Measurements from ENCODE around the gene RECQL.

Gene RECQL

GRCh38 chr12:21502872-21503271, 1.4 kb upstream of the RECQL start:
- peak overlapping the region; percentile 88 for H3K4me3 ChIP-seq (ENCODE audit: low read depth, low read length, poor library complexity, severe bottlenecking)
- TF ChIP-seq EZH2 (IDR thresholded peaks at IDR 0.05; ENCODE audit: borderline replicate concordance, low read length) (no peak), CTCF (IDR thresholded peaks at IDR 0.05; ENCODE audit: low read length) (no peak)
- H4K20me1 ChIP-seq (ENCODE audit: insufficient read depth, low read length), result no peaks in the 10 kb centered on the region
- peaks cover 32% of the 10 kb centered on the region for H3K4me1 ChIP-seq (ENCODE audit: insufficient read depth, low read length, severe bottlenecking)
- H3K4me2 ChIP-seq (ENCODE audit: low read length), result peak overlapping the region; percentile 75
- H3K9me2 ChIP-seq (ENCODE audit: low read depth, low read length), result no peaks in the 10 kb centered on the region
- no peak overlapping the region for H2AFZ ChIP-seq (ENCODE audit: low read length)
- no peaks in the 10 kb centered on the region for H3F3A ChIP-seq (ENCODE audit: insufficient read depth, low read length)
- H3K79me2 ChIP-seq (ENCODE audit: insufficient read depth, low read length), result peaks cover 55% of the 10 kb centered on the region
- peaks cover 14% of the 10 kb centered on the region for H3K36me3 ChIP-seq (ENCODE audit: insufficient read depth, low read length)
- H3K9ac ChIP-seq (ENCODE audit: low read length), result peak overlapping the region; percentile 81
- no peak overlapping the region for H3K27ac ChIP-seq (ENCODE audit: low read depth, low read length, poor library complexity, severe bottlenecking)
- no peaks in the 10 kb centered on the region for H3K27me3 ChIP-seq (ENCODE audit: insufficient read depth, low read length)
- H3K9me3 ChIP-seq (ENCODE audit: low read length), result no peaks in the 10 kb centered on the region

DNA sequence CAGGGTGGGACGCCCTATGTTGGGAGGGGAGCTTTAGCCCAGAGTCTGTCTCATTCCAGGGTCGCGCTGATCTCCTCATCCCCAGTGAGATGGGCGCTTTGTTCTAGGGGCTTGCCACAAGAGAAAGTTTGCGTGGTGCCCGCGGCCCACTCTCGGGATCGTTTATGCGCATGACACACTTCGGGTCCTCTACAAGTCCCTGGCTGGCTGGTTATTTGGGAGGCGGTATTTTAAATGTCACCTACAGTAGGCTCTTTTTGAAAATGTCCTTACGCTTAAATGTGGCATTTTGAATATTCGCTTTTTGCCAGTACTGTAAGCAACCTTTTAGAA, 695 bp upstream of the RECQL start:
- no peak overlapping the region for H2AFZ ChIP-seq (ENCODE audit: low read length)
- no peak overlapping the region for H3K27ac ChIP-seq (ENCODE audit: low read depth, low read length, poor library complexity, severe bottlenecking)
- no peaks in the 10 kb centered on the region for H3K9me2 ChIP-seq (ENCODE audit: low read depth, low read length)
- no peak for TF ChIP-seq CTCF (IDR thresholded peaks at IDR 0.05; ENCODE audit: low read length)
- no peak for TF ChIP-seq EZH2 (IDR thresholded peaks at IDR 0.05; ENCODE audit: borderline replicate concordance, low read length)
- peaks cover 53% of the 10 kb centered on the region for H3K79me2 ChIP-seq (ENCODE audit: insufficient read depth, low read length)
- no peaks in the 10 kb centered on the region for H3K9me3 ChIP-seq (ENCODE audit: low read length)
- H3K4me2 ChIP-seq (ENCODE audit: low read length), result peak overlapping the region; percentile 75
- peaks cover 20% of the 10 kb centered on the region for H3K36me3 ChIP-seq (ENCODE audit: insufficient read depth, low read length)
- H3F3A ChIP-seq (ENCODE audit: insufficient read depth, low read length), result no peaks in the 10 kb centered on the region
- peaks cover 32% of the 10 kb centered on the region for H3K4me1 ChIP-seq (ENCODE audit: insufficient read depth, low read length, severe bottlenecking)
- peak overlapping the region; percentile 88 for H3K4me3 ChIP-seq (ENCODE audit: low read depth, low read length, poor library complexity, severe bottlenecking)
- H3K27me3 ChIP-seq (ENCODE audit: insufficient read depth, low read length), result no peaks in the 10 kb centered on the region
- no peaks in the 10 kb centered on the region for H4K20me1 ChIP-seq (ENCODE audit: insufficient read depth, low read length)
- peak overlapping the region; percentile 81 for H3K9ac ChIP-seq (ENCODE audit: low read length)

DNA sequence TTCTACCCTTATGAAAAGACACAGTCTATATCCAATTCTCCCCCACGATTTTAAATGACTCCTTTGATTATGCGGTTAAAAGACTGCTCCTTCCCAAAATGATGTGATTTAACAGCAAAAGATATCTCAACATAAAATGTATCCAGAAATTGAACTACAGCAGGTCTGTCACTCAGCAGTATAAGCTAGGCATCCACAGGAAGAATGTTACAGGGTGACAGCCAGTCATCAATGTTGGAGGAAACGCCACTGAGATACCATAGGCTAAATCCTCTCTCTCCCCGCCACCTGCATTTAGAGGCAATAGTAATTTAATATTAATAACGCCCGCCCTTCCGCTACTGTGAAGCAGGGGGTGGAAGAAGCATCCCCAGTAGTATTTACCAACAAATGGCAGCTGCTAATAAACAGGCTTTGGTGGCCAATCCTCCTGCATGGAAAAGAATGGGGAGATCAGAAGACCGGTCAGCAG, 613 bp downstream of the RECQL start:
- no peak overlapping the region for H3K27ac ChIP-seq (ENCODE audit: low read depth, low read length, poor library complexity, severe bottlenecking)
- H2AFZ ChIP-seq (ENCODE audit: low read length), result no peak overlapping the region
- H3K36me3 ChIP-seq (ENCODE audit: insufficient read depth, low read length), result peaks cover 33% of the 10 kb centered on the region
- no peaks in the 10 kb centered on the region for H3K27me3 ChIP-seq (ENCODE audit: insufficient read depth, low read length)
- peak overlapping the region; percentile 88 for H3K4me3 ChIP-seq (ENCODE audit: low read depth, low read length, poor library complexity, severe bottlenecking)
- peaks cover 40% of the 10 kb centered on the region for H3K79me2 ChIP-seq (ENCODE audit: insufficient read depth, low read length)
- peak overlapping the region; percentile 67 for H3K9ac ChIP-seq (ENCODE audit: low read length)
- no peaks in the 10 kb centered on the region for H3K9me2 ChIP-seq (ENCODE audit: low read depth, low read length)
- peaks cover 32% of the 10 kb centered on the region for H3K4me1 ChIP-seq (ENCODE audit: insufficient read depth, low read length, severe bottlenecking)
- no peak for TF ChIP-seq EZH2 (IDR thresholded peaks at IDR 0.05; ENCODE audit: borderline replicate concordance, low read length)
- no peak for TF ChIP-seq CTCF (IDR thresholded peaks at IDR 0.05; ENCODE audit: low read length)
- peak overlapping the region; percentile 75 for H3K4me2 ChIP-seq (ENCODE audit: low read length)
- no peaks in the 10 kb centered on the region for H3K9me3 ChIP-seq (ENCODE audit: low read length)
- H3F3A ChIP-seq (ENCODE audit: insufficient read depth, low read length), result no peaks in the 10 kb centered on the region
- H4K20me1 ChIP-seq (ENCODE audit: insufficient read depth, low read length), result no peaks in the 10 kb centered on the region
